HEK293 (cell line): ENCODE data around the gene ZSCAN16.

Source experiments
- KLF1 ChIP-seq: fragments of 450-650 bp; formaldehyde crosslinking; IDR thresholded peaks from 2 replicates; pipeline ENCODE4 v1.5.1; 2016; ENCODE audit warnings: missing biosample characterization, missing genetic modification characterization
- SCRT2 ChIP-seq: fragments of 450-650 bp; formaldehyde crosslinking; IDR thresholded peaks from 2 replicates; pipeline ENCODE4 v1.5.1; 2016; ENCODE audit warnings: missing biosample characterization, missing genetic modification characterization
- ZIC2 ChIP-seq: fragments of 450-650 bp; formaldehyde crosslinking; IDR thresholded peaks from 2 replicates; pipeline ENCODE4 v1.5.1; 2016; ENCODE audit warnings: missing biosample characterization, missing genetic modification characterization
- ZNF350 ChIP-seq: fragments of 450-650 bp; formaldehyde crosslinking; IDR thresholded peaks from 2 replicates; pipeline ENCODE4 v1.5.0; 2017; ENCODE audit warnings: missing biosample characterization, mild to moderate bottlenecking, missing genetic modification characterization
- ZNF664 ChIP-seq: fragments of 450-650 bp; formaldehyde crosslinking; IDR thresholded peaks from 2 replicates; pipeline ENCODE4 v1.5.1; 2016; ENCODE audit warnings: missing biosample characterization, missing genetic modification characterization
- TF ChIP-seq, protein P1 (sequence below): fragments of 450-650 bp; formaldehyde crosslinking; IDR thresholded peaks from 2 replicates; pipeline ENCODE4 v1.5.1; 2016; ENCODE audit warnings: missing biosample characterization, missing genetic modification characterization
- TF ChIP-seq, protein P2 (sequence below): fragments of 450-650 bp; formaldehyde crosslinking; IDR thresholded peaks from 2 replicates; pipeline ENCODE4 v1.5.1; 2016; ENCODE audit warnings: missing biosample characterization, missing genetic modification characterization
- TF ChIP-seq, protein P3 (sequence below): fragments of 450-650 bp; formaldehyde crosslinking; IDR thresholded peaks from 2 replicates; pipeline ENCODE4 v1.5.1; 2016; ENCODE audit warnings: missing biosample characterization, missing genetic modification characterization
- TF ChIP-seq, protein P4 (sequence below): fragments of 450-650 bp; formaldehyde crosslinking; IDR thresholded peaks from 2 replicates; pipeline ENCODE4 v1.5.1; 2016; ENCODE audit warnings: missing biosample characterization, missing genetic modification characterization

DNA sequence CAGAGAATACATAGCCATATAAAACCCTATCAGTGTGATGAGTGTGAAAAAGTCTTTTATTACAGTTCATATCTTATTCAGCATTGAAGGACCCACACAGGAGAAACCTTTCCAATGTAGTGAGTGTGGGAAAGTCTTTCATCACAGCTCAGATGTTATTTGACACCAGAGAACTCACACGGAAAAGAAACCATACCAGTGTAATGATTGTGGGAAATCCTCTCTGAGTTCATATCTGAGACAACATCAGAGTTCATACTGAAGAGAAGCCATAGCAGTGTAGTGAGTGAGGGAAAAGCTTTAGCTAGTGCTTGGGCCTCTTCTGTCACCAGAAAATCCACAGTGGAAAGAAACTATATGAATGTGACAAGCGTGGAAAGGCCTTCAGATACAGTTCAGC, 8.6 kb upstream of the ZSCAN16 start:
- TF ChIP-seq, protein P1, sequence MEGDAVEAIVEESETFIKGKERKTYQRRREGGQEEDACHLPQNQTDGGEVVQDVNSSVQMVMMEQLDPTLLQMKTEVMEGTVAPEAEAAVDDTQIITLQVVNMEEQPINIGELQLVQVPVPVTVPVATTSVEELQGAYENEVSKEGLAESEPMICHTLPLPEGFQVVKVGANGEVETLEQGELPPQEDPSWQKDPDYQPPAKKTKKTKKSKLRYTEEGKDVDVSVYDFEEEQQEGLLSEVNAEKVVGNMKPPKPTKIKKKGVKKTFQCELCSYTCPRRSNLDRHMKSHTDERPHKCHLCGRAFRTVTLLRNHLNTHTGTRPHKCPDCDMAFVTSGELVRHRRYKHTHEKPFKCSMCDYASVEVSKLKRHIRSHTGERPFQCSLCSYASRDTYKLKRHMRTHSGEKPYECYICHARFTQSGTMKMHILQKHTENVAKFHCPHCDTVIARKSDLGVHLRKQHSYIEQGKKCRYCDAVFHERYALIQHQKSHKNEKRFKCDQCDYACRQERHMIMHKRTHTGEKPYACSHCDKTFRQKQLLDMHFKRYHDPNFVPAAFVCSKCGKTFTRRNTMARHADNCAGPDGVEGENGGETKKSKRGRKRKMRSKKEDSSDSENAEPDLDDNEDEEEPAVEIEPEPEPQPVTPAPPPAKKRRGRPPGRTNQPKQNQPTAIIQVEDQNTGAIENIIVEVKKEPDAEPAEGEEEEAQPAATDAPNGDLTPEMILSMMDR (tag by site-specific recombination): no peak
- TF ChIP-seq, protein P2, sequence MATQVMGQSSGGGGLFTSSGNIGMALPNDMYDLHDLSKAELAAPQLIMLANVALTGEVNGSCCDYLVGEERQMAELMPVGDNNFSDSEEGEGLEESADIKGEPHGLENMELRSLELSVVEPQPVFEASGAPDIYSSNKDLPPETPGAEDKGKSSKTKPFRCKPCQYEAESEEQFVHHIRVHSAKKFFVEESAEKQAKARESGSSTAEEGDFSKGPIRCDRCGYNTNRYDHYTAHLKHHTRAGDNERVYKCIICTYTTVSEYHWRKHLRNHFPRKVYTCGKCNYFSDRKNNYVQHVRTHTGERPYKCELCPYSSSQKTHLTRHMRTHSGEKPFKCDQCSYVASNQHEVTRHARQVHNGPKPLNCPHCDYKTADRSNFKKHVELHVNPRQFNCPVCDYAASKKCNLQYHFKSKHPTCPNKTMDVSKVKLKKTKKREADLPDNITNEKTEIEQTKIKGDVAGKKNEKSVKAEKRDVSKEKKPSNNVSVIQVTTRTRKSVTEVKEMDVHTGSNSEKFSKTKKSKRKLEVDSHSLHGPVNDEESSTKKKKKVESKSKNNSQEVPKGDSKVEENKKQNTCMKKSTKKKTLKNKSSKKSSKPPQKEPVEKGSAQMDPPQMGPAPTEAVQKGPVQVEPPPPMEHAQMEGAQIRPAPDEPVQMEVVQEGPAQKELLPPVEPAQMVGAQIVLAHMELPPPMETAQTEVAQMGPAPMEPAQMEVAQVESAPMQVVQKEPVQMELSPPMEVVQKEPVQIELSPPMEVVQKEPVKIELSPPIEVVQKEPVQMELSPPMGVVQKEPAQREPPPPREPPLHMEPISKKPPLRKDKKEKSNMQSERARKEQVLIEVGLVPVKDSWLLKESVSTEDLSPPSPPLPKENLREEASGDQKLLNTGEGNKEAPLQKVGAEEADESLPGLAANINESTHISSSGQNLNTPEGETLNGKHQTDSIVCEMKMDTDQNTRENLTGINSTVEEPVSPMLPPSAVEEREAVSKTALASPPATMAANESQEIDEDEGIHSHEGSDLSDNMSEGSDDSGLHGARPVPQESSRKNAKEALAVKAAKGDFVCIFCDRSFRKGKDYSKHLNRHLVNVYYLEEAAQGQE (tag by site-specific recombination): no peak
- TF ChIP-seq KLF1: no peak
- TF ChIP-seq SCRT2 (tag by site-specific recombination): no peak
- TF ChIP-seq, protein P3, sequence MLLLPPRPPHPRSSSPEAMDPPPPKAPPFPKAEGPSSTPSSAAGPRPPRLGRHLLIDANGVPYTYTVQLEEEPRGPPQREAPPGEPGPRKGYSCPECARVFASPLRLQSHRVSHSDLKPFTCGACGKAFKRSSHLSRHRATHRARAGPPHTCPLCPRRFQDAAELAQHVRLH: no peak
- TF ChIP-seq ZIC2 (tag by site-specific recombination): no peak
- TF ChIP-seq ZNF664 (tag by site-specific recombination): no peak
- TF ChIP-seq, protein P4, sequence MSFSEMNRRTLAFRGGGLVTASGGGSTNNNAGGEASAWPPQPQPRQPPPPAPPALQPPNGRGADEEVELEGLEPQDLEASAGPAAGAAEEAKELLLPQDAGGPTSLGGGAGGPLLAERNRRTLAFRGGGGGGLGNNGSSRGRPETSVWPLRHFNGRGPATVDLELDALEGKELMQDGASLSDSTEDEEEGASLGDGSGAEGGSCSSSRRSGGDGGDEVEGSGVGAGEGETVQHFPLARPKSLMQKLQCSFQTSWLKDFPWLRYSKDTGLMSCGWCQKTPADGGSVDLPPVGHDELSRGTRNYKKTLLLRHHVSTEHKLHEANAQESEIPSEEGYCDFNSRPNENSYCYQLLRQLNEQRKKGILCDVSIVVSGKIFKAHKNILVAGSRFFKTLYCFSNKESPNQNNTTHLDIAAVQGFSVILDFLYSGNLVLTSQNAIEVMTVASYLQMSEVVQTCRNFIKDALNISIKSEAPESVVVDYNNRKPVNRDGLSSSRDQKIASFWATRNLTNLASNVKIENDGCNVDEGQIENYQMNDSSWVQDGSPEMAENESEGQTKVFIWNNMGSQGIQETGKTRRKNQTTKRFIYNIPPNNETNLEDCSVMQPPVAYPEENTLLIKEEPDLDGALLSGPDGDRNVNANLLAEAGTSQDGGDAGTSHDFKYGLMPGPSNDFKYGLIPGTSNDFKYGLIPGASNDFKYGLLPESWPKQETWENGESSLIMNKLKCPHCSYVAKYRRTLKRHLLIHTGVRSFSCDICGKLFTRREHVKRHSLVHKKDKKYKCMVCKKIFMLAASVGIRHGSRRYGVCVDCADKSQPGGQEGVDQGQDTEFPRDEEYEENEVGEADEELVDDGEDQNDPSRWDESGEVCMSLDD: no peak
- TF ChIP-seq ZNF350 (tag by site-specific recombination): no peak
